SJCRH30 (cell line): ENCODE data around the gene KIF15. TPM values are rescaled to one million over a fixed set of nuclear protein-coding genes. Genes with fewer than 3 reads are reported as not detected.
"Not testable (repeated sequence)": the region's sequence is repeated elsewhere in the genome, so short reads cannot be mapped to it uniquely, and the experiment has no call there.

ENCODE experiments used
- DNase-seq, 2 experiments: peaks; one replicate each; pipeline ENCODE4 v3.0.0-alpha.2; 2015 to 2020
- H3K27ac ChIP-seq: fragments of 250-450 bp; sonication (Bioruptor Pico); 2 replicates; pipeline ENCODE4 v1.5.1; 2020; ENCODE audit warnings: mild to moderate bottlenecking, moderate library complexity
- H3K27me3 ChIP-seq: fragments of 250-450 bp; sonication (Bioruptor Pico); 2 replicates; pipeline ENCODE4 v1.5.1; 2020; ENCODE audit warnings: mild to moderate bottlenecking, moderate library complexity
- H3K36me3 ChIP-seq: fragments of 250-450 bp; sonication (Bioruptor Pico); 2 replicates; pipeline ENCODE4 v1.5.1; 2020; ENCODE audit warnings: mild to moderate bottlenecking, moderate library complexity
- H3K4me1 ChIP-seq: fragments of 250-450 bp; sonication (Bioruptor Pico); 2 replicates; pipeline ENCODE4 v1.5.1; 2020; ENCODE audit warnings: mild to moderate bottlenecking, moderate library complexity
- H3K4me3 ChIP-seq: fragments of 250-450 bp; sonication (Bioruptor Pico); 2 replicates; pipeline ENCODE4 v1.5.1; 2020; ENCODE audit warnings: mild to moderate bottlenecking, moderate library complexity
- H3K9me3 ChIP-seq: fragments of 250-450 bp; sonication (Bioruptor Pico); replicated peaks from 2 replicates; pipeline ENCODE4 v1.5.1; 2020; ENCODE audit warnings: mild to moderate bottlenecking, moderate library complexity
- total RNA-seq: library from RNA; depleted of rRNA; stranded (reverse); fragments of >200 nt; shearing (Covaris generic); gene quantifications from 2 replicates; pipeline ENCODE4 v1.2.3, GENCODE V29; 2014

Gene KIF15
- total RNA-seq, 1 experiment from 2014 or later = 46.9 TPM

DNA sequence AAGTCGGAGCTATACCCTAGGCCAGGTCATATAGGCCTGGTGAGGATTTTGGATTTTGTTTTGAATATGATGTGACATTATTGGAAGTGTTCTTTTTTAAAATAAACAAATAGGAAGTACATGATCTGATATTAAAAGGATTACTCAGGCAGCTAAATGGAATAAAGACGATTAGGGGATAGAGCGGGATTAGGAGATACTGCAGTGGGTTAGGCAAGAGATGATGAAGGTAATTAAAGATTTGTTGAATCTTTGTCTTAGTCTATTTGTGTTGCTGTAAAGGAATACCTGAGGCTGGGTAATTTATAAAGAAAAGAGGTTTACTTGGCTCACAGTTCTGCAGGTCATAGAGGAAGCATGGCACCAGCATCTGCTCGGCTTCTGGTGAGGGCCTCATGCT, 21.3 kb downstream of the KIF15 start:
- H3K36me3 ChIP-seq = peaks cover 86% of the 10 kb centered on the region
- no peak for DNase-seq

DNA sequence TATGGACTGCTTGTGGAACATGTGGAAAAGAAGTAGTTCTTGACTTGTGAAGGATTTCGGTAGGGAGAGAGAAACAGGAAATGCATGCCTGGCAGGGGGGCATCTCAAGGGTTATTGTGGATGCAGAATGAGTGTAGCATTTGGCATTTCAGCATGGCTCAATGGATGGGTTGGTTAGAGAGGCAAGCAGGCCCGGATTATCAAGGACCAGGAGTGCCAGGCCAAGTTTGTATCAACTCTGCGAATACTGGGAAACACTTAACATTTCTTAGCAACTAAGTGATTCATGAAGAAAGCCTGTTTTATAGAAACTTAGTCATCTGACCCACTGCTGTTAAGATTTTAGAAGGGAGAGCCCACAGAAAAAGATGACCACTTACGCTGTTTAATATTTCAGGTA, 33.6 kb downstream of the KIF15 start:
- peaks cover 79% of the 10 kb centered on the region for H3K36me3 ChIP-seq
- no peaks in the 10 kb centered on the region for H3K27me3 ChIP-seq
- no peaks in the 10 kb centered on the region for H3K9me3 ChIP-seq
- H3K4me1 ChIP-seq = no peaks in the 10 kb centered on the region
- H3K4me3 ChIP-seq = no peak overlapping the region
- no peak overlapping the region for H3K27ac ChIP-seq
- DNase-seq = no peak

More for the DNA sequence above, 21.3 kb downstream of the KIF15 start:
- Histone ChIP-seq H3K9me3 (no peaks in the 10 kb centered on the region), H3K27ac (no peak overlapping the region), H3K4me1 (no peaks in the 10 kb centered on the region), H3K27me3 (no peaks in the 10 kb centered on the region), H3K4me3 (no peak overlapping the region)

DNA sequence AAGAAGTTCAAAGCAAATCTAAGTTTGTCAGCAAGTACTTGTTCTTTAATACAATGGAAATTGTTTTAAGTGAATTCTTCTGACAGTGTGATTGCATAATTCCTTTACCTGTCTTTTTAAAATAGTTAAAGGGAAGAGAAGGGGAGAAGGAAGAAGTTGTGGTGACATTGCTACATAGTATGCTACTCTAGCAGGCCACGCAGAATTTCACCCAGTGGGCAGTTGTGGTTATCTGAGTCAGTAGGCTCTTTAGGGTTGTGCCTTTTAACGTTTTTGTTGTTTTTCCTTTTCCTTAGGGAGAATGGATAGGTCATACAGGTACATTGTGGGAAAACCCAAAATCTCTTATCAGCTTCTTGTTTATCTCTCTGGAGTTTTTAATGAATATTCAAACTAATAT, 40.4 kb downstream of the KIF15 start:
- Histone ChIP-seq H3K9me3 (no peaks in the 10 kb centered on the region), H3K27ac (no peak overlapping the region), H3K4me3 (no peak overlapping the region), H3K27me3 (no peaks in the 10 kb centered on the region), H3K4me1 (no peaks in the 10 kb centered on the region), H3K36me3 (peaks cover 88% of the 10 kb centered on the region)
- no peak for DNase-seq

DNA sequence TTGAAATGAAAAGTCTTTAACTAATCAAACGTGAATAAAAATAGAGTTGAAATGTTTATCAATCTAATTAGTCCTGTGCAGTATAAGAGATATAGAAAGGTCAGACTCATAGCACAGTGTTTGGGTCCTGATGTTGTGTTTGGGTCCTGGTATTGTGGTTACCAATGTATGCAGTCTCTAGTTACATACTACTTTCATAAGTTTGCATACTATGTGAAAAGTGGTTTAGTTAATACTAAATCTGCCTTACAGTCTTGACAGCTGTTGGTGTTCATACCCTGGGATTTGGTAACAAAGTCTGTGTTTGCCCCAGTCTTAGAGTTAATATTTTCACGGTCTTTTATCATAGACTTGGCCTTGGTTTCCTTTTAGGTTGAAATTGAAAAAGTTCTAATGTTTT, 41.7 kb downstream of the KIF15 start:
- H3K9me3 ChIP-seq = no peaks in the 10 kb centered on the region
- H3K4me1 ChIP-seq = no peaks in the 10 kb centered on the region
- H3K36me3 ChIP-seq = peaks cover 83% of the 10 kb centered on the region
- no peak overlapping the region for H3K27ac ChIP-seq
- DNase-seq = no peak
- no peaks in the 10 kb centered on the region for H3K27me3 ChIP-seq
- no peak overlapping the region for H3K4me3 ChIP-seq

DNA sequence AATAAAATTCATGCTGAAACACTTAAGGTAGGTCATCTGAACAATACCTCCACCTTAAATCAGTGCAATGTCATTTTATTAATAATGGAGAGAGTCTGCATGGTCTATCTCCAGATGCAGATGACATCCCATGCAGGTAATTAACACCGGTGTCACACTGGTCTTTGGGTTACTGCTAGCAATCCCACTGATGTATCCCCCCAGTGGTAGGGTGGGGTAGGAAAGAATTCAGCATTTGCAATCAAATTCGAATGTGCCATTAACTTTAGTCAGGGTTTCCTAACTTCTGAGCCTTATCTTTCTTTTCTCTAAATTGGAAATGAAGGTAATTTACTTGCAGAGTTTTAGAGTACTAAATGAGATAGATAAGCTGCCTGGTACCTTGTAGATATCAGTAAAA, 44.4 kb downstream of the KIF15 start:
- Histone ChIP-seq H3K36me3 (peaks cover 87% of the 10 kb centered on the region), H3K27ac (no peak overlapping the region), H3K9me3 (no peaks in the 10 kb centered on the region), H3K27me3 (no peaks in the 10 kb centered on the region), H3K4me3 (no peak overlapping the region), H3K4me1 (no peaks in the 10 kb centered on the region)
- DNase-seq = no peak

DNA sequence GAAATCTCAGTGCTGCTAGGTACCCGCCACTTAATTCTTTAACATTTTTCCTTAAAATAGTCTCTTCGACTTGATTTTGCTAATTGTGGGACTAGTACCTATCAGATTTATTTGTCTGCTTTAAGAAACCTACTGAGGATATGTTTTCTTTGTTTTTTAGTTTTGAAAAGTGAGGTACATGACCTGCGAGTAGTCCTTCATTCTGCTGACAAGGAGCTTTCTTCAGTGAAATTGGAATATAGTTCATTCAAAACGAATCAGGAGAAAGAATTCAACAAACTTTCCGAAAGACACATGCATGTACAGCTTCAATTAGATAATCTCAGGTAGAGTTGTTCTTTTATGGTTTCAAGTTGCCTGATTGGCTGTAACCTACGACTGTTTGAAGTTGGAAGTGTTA, 53.2 kb downstream of the KIF15 start:
- no peak for DNase-seq
- Histone ChIP-seq H3K27me3 (no peaks in the 10 kb centered on the region), H3K27ac (no peak overlapping the region), H3K4me3 (no peak overlapping the region), H3K36me3 (peaks cover 77% of the 10 kb centered on the region), H3K4me1 (no peaks in the 10 kb centered on the region), H3K9me3 (peaks cover 4% of the 10 kb centered on the region; the same call in 1 of the 2 replicates)

DNA sequence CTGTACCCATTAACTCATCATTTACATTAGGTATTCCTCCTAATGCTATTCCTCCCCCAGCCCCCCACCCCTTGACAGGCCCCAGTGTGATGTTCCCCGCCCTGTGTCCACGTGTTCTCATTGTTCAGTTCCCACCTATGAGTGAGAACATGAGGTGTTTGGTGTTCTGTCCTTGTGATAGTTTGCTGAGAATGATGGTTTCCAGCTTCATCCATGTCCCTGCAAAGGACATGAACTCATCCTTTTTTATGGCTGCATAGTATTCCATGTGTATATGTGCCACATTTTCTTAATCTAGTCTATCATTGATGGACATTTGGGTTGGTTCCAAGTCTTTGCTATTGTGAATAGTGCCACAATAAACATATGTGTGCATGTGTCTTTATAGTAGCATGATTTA, 54.7 kb downstream of the KIF15 start:
- H3K27ac ChIP-seq, H3K4me3 ChIP-seq, H3K27me3 ChIP-seq, H3K4me1 ChIP-seq, H3K9me3 ChIP-seq, DNase-seq: not testable (repeated sequence)
- H3K36me3 ChIP-seq = peaks cover 66% of the 10 kb centered on the region

DNA sequence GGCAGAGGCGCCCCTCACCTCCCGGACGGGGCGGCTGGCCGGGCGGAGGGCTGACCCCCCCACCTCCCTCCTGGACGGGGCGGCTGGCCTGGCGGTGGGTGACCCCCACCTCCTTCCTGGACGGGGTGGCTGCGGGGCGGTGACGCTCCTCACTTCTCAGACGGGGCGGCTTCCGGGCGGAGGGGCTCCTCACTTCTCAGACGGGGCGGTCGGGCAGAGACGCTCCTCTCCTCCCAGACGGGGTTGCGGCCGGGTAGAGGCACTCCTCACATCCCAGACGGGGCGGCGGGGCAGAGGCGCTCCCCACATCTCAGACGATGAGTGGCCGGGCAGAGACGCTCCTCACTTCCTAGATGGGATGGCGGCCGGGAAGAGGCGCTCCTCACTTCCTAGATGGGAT, 59.6 kb downstream of the KIF15 start:
- not testable (repeated sequence) for H3K4me3 ChIP-seq, H3K27me3 ChIP-seq, H3K4me1 ChIP-seq, DNase-seq, H3K27ac ChIP-seq, H3K9me3 ChIP-seq
- H3K36me3 ChIP-seq = peaks cover 63% of the 10 kb centered on the region

DNA sequence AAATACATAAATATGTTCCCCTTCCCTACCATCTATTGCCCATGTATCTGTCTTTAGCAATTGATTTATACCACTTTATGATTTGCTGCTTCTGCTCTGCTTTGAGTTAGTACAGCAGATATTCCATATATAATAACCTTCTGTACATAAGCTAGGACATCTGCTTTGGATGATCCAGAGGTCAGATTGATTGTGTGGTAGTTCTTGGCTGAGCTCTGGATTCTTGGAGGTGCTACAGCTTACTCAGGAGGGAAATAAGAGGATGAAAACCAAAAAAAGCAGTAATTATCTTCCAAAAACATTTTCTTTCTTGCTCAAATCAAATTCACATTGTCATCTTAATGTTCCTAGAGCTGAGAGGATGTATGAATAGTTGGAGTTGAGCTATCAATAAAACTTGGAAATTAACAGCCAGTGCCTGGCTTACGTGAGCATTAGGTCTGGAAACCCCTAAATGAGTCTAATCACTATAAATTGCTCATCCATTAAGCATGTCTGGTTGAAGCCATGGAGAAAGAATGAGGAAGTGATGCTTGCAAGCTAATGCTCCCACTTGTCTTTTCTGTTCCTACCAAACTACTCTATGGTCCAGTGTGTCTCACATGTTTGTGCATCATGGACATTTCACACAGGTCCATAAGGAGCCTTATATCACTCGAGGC, 63.8 kb downstream of the KIF15 start:
- Histone ChIP-seq H3K9me3 (0 out of 2 replicates have a peak, but pooled peaks cover 4% of the 10 kb centered on the region), H3K4me3 (no peak overlapping the region), H3K36me3 (peaks cover 67% of the 10 kb centered on the region), H3K27me3 (no peaks in the 10 kb centered on the region), H3K27ac (no peak overlapping the region), H3K4me1 (no peaks in the 10 kb centered on the region)
- DNase-seq = no peak

DNA sequence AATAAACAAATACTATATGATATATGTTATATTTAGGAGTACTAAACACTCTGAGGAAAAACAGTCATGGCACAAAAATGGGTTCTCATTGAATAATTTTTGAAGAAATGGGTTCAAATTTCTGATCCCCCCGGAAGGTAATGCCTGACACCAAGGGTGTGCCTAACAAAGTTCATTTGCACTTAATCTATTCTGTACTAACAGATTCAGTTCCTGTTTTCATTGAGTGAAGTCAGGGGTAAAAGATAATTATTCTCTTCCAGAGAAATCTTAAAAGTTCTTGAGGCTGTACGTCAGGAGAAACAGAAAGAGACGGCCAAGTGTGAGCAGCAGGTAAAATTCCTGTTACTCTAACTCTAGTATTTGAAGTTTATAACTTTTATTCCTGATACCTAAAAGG, 65.6 kb downstream of the KIF15 start:
- Histone ChIP-seq H3K36me3 (peaks cover 79% of the 10 kb centered on the region), H3K4me3 (no peak overlapping the region), H3K27ac (no peak overlapping the region), H3K4me1 (no peaks in the 10 kb centered on the region), H3K9me3 (0 out of 2 replicates have a peak, but pooled peaks cover 4% of the 10 kb centered on the region), H3K27me3 (no peaks in the 10 kb centered on the region)
- no peak for DNase-seq

DNA sequence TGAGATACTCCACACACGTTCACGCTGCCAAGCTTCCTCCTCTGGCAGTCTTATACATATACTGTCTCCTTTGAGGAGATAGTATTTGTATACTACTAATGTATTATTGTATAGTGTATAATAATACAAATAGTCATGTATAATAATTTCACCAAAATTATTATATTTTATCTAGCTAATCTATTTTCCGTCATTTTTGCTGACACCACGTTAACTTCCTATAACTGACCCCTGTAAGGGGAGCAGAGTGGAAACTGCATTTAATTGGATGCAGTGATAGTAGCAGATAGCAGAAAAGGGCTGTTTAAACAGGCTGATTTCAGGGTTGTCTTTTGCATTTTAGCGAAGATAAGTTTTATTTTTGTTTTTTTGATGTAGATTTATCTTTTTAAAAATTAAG, 69.6 kb downstream of the KIF15 start:
- H3K4me1 ChIP-seq = no peaks in the 10 kb centered on the region
- H3K4me3 ChIP-seq = no peak overlapping the region
- no peaks in the 10 kb centered on the region for H3K27me3 ChIP-seq
- DNase-seq = no peak
- no peak overlapping the region for H3K27ac ChIP-seq
- no peaks in the 10 kb centered on the region for H3K9me3 ChIP-seq
- H3K36me3 ChIP-seq = peaks cover 77% of the 10 kb centered on the region

DNA sequence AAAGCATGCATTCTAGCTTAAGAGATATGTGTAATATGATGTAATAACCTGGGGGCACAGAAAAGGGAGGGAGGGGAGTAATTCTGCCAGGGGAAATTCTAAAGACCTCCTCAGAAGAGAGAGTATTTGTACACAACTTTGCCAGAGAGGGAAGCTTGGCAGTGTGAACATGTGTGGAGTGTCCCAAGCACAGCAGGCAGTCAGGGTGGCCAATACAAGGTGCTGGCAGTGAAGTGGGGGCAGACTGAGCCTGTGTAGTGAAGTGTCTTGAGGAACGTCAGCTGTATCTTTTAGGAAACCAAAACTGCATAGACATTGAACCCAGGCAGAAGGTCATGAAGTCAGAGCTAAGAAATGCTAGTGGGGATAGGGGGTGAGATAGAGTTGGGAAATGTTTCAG, 70.4 kb downstream of the KIF15 start:
- no peak overlapping the region for H3K27ac ChIP-seq
- no peaks in the 10 kb centered on the region for H3K9me3 ChIP-seq
- H3K36me3 ChIP-seq = peaks cover 77% of the 10 kb centered on the region
- H3K27me3 ChIP-seq = no peaks in the 10 kb centered on the region
- no peak for DNase-seq
- H3K4me1 ChIP-seq = no peaks in the 10 kb centered on the region
- no peak overlapping the region for H3K4me3 ChIP-seq

DNA sequence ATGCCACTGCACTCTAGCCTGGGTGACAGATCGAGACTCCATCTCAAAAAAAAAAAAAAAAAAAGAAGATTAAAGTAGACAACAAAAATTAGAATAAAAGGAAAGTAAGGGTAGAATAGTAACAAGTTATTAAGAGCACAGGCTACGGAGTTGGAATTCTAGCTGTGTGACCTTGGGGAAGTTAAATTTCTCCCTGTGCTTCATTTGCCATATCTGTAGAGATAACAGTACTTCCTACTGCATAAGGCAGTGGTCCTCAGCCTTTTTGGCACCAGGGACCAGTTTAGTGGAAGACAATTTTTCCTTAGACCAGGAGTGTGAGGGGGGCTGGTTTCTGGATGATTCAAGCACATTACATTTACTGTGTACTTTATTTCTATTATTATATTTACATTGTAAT, 71.4 kb downstream of the KIF15 start:
- Histone ChIP-seq H3K9me3 (no peaks in the 10 kb centered on the region), H3K36me3 (peaks cover 85% of the 10 kb centered on the region), H3K27ac (no peak overlapping the region), H3K4me1 (no peaks in the 10 kb centered on the region), H3K4me3 (no peak overlapping the region), H3K27me3 (no peaks in the 10 kb centered on the region)
- DNase-seq = no peak

DNA sequence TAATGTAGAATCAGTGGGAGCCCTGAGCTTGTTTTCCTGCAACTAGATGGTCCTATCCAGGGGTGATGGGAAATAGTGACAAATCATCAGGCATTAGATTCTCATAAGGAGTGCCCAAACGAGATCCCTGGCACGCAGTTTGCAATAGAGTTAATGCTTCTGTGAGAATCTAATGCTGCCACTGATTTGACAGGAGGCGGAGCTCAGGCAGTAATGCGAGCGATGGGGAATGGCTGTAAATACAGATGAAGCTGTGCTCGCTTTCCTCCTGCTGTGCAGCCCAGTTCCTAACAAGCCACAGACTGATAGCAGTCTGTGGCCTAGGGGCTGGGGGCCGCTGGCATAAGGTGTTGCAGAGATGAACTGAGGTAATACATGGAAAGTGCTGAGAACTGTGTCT, 71.8 kb downstream of the KIF15 start:
- no peaks in the 10 kb centered on the region for H3K9me3 ChIP-seq
- H3K4me3 ChIP-seq = no peak overlapping the region
- no peaks in the 10 kb centered on the region for H3K4me1 ChIP-seq
- no peaks in the 10 kb centered on the region for H3K27me3 ChIP-seq
- no peak for DNase-seq
- H3K36me3 ChIP-seq = peaks cover 85% of the 10 kb centered on the region
- no peak overlapping the region for H3K27ac ChIP-seq

DNA sequence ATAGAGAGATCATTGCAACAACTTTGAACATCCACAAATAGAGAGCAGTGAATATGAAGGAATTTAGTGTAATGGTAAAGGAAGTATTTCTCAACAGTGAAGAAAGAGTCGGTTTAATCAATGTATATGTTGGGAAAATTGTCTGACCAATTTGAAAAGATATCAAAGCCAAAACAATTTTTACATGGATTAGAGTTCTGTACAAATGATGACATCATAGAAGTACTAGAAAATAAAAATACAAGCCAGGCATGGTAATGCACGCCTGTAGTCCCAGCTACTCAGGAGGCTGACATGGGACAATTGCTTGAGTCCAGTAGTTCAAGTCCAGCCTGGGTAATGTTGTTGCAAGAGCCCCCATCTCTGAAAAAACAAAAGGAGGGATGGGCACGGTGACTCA, 74.1 kb downstream of the KIF15 start:
- Histone ChIP-seq H3K4me3 (no peak overlapping the region), H3K27ac (no peak overlapping the region), H3K9me3 (no peaks in the 10 kb centered on the region), H3K4me1 (no peaks in the 10 kb centered on the region), H3K27me3 (no peaks in the 10 kb centered on the region), H3K36me3 (peaks cover 77% of the 10 kb centered on the region)
- no peak for DNase-seq

DNA sequence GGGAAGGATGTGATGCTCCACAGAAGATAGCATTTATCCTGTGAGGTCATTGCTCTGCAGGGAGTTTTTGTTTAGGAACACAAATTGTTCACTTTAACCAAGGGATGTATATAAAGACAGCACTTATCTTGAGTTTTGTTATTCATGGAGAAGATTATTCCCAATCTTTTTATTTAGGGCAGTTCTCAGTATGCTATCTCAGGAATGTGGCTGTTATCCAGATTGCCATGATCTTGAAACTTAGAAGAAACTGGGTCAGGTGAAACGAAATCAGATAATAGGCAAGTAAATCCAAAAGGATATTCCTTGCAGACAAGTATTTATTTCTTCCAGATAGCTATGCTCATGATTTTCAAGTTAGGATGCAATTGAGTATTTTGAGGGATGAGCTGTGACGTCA, 80.8 kb downstream of the KIF15 start:
- Histone ChIP-seq H3K36me3 (peaks cover 61% of the 10 kb centered on the region), H3K27ac (no peak overlapping the region), H3K4me3 (no peak overlapping the region), H3K9me3 (no peaks in the 10 kb centered on the region), H3K27me3 (no peaks in the 10 kb centered on the region), H3K4me1 (no peaks in the 10 kb centered on the region)
- no peak for DNase-seq
